ENCODE data around the gene BNIP3.

DNA sequence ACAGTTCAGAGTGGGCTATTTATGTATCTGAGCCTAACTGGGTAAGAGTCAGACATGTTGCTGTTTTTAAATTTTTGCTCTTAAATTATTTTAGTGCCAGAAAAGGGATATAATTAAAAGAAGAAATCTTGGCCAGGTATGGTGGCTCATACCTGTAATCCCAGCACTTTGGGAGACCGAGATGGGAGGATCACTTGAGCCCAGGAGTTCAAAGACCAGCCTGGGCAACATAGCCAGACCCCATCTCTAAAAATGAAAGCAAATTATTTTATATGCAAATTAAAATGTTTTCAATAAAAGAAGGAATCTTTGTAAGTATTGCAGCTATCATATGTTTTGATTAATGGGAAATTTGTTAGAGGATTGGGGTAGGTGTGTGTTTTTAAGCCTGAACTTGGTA, 39.3 kb downstream of the BNIP3 start:
- TF ChIP-seq, protein P1, sequence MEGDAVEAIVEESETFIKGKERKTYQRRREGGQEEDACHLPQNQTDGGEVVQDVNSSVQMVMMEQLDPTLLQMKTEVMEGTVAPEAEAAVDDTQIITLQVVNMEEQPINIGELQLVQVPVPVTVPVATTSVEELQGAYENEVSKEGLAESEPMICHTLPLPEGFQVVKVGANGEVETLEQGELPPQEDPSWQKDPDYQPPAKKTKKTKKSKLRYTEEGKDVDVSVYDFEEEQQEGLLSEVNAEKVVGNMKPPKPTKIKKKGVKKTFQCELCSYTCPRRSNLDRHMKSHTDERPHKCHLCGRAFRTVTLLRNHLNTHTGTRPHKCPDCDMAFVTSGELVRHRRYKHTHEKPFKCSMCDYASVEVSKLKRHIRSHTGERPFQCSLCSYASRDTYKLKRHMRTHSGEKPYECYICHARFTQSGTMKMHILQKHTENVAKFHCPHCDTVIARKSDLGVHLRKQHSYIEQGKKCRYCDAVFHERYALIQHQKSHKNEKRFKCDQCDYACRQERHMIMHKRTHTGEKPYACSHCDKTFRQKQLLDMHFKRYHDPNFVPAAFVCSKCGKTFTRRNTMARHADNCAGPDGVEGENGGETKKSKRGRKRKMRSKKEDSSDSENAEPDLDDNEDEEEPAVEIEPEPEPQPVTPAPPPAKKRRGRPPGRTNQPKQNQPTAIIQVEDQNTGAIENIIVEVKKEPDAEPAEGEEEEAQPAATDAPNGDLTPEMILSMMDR (IDR thresholded peaks at IDR 0.05; ENCODE audit: poor library complexity): no peak
- TF ChIP-seq EZH2 (IDR thresholded peaks at IDR 0.05; ENCODE audit: borderline replicate concordance): no peak

Data from hepatocyte (in vitro differentiated cells).